GM23338 (cell line): Measurements from ENCODE around the gene TRDN.

Experiments
- CREB1 ChIP-seq: fragments of 250-450 bp; sonication (Bioruptor Pico); IDR thresholded peaks from 2 replicates; pipeline ENCODE4 v1.5.0; 2020; ENCODE audit warnings: low read depth, mild to moderate bottlenecking, moderate library complexity
- CTCF ChIP-seq, 2 experiments: fragments of 200-600 bp in 1 of 2; sonication (generic) in 1 of 2; conservative IDR thresholded peaks; 2 replicates each; pipeline versions ENCODE4 v1.5.1 to v1.6.1; 2016 to 2017; ENCODE audit warnings: antibody characterized with exemption in 2 of 2, low read depth in 2 of 2, mild to moderate bottlenecking in 2 of 2, moderate library complexity in 1 of 2
- ETS1 ChIP-seq: IDR thresholded peaks from 2 replicates; pipeline ENCODE4 v1.6.1; 2016; ENCODE audit warnings: antibody characterized with exemption
- EZH2 ChIP-seq: fragments of 200-600 bp; sonication (generic); IDR thresholded peaks from one replicate; pipeline ENCODE4 v1.8.0; 2017; ENCODE audit warnings: antibody characterized with exemption, mild to moderate bottlenecking, low read depth; ENCODE audit not compliant: unreplicated experiment
- EZH2phosphoT487 ChIP-seq: fragments of 200-600 bp; sonication (generic); IDR thresholded peaks from one replicate; pipeline ENCODE4 v1.8.1; 2018; ENCODE audit warnings: antibody characterized with exemption; ENCODE audit not compliant: unreplicated experiment
- JUNB ChIP-seq: IDR thresholded peaks from one replicate; pipeline ENCODE4 v1.6.1; 2016; ENCODE audit warnings: antibody characterized with exemption; ENCODE audit not compliant: unreplicated experiment
- NANOG ChIP-seq: IDR thresholded peaks from 2 replicates; pipeline ENCODE4 v1.6.1; 2016; ENCODE audit warnings: antibody characterized with exemption, borderline replicate concordance
- POLR2AphosphoS5 ChIP-seq: IDR thresholded peaks from 2 replicates; pipeline ENCODE4 v1.6.1; 2016; ENCODE audit warnings: antibody characterized with exemption, low read depth
- REST ChIP-seq: IDR thresholded peaks from one replicate; pipeline ENCODE4 v1.6.1; 2018; ENCODE audit warnings: antibody characterized with exemption; ENCODE audit not compliant: unreplicated experiment
- STAT1 ChIP-seq: IDR thresholded peaks from one replicate; pipeline ENCODE4 v1.6.1; 2016; ENCODE audit warnings: antibody characterized with exemption; ENCODE audit not compliant: unreplicated experiment
- ZNF331 ChIP-seq: fragments of 250-450 bp; sonication (Bioruptor Pico); IDR thresholded peaks from 2 replicates; pipeline ENCODE4 v1.5.0; 2020; ENCODE audit warnings: low read depth, mild to moderate bottlenecking, moderate library complexity
- ZNF462 ChIP-seq: fragments of 250-450 bp; sonication (Bioruptor Pico); IDR thresholded peaks from 2 replicates; pipeline ENCODE4 v1.5.0; 2020; ENCODE audit warnings: mild to moderate bottlenecking, moderate library complexity

- TF ChIP-seq CTCF (conservative IDR thresholded peaks at IDR 0.05; ENCODE audit: low read depth in 2 of 2) (no peak), EZH2phosphoT487 (no peak), JUNB (no peak), REST (no peak), CREB1 (CRISPR knock-in tag) (no peak), EZH2 (no peak), POLR2AphosphoS5 (no peak), NANOG (no peak), STAT1 (no peak), ZNF331 (CRISPR knock-in tag) (no peak), ZNF462 (CRISPR knock-in tag) (no peak), ETS1 (no peak)
These were observed 205.8 kb downstream of the TRDN start for GRCh38 chr6:123430970-123431369.
